Measurements from ENCODE around the gene GNPTG. TPM values are rescaled to one million over a fixed set of nuclear protein-coding genes. Genes with fewer than 3 reads are reported as not detected.

Gene GNPTG
- total RNA-seq, 2 experiments from 2014 or later, result 19.0 to 19.1 TPM

DNA sequence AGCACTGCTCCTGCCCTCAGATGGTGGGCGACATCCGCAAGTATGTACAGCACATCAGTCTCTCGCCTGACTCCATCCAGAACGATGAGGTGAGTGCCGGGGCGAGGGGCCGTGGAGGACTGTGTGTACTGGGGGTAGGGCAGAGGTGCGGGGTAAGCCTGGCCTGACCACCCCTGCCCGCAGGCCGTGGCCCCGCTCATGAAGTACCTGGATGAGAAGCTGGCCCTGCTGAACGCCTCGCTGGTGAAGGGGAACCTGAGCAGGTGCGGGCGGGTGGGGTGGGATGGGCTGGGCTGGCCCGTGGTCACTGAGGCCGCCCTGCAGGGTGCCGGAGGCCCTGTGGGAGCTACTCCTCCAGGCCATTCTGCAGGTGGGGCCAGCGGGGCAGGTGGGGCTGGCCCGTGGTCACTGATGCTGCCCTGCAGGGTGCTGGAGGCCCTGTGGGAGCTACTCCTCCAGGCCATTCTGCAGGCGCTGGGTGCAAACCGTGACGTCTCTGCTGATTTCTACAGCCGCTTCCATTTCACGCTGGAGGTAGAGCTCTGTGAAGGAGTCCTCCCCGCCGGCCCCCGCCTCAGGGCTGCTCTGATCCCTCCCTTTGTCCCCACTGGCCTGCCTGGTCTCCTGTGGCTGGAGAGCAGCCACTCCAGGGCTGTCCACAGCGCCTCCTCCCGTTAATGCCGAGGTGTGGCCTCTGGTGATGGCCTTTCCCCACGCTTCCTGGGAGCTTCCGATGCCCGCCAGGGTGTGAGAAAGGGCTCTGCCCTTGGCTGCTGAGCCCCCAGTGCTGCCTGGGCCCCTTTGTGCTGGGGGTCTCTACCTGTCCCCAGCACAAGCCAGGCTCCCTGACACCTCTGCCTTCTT, 5.1 kb upstream of the GNPTG start:
- H3K27me3 Mint-ChIP-seq, result no peaks in the 10 kb centered on the region
- peaks cover 2% of the 10 kb centered on the region for H3K36me3 Mint-ChIP-seq
- H3K27ac Mint-ChIP-seq, result no peak overlapping the region
- H3K9me3 Mint-ChIP-seq, result no peaks in the 10 kb centered on the region
- ChIA-PET CTCF (interaction anchor here (0.6 to 1.3 kb wide), 2 partner anchors 17 to 78 kb away, joined by 4 read pairs; no protein-coding TSS in a partner anchor), POLR2A (interaction anchor here (1.3 kb wide), 1 partner anchor 12 kb away, joined by 4 read pairs; no protein-coding TSS in a partner anchor)
- DNase-seq, result no peak
- intact Hi-C loops (cut with micrococcal nuclease), result no loop called here
- H3K4me3 Mint-ChIP-seq, result no peak overlapping the region
- H3K4me1 Mint-ChIP-seq (ENCODE audit: low read depth), result peaks cover 28% of the 10 kb centered on the region

DNA sequence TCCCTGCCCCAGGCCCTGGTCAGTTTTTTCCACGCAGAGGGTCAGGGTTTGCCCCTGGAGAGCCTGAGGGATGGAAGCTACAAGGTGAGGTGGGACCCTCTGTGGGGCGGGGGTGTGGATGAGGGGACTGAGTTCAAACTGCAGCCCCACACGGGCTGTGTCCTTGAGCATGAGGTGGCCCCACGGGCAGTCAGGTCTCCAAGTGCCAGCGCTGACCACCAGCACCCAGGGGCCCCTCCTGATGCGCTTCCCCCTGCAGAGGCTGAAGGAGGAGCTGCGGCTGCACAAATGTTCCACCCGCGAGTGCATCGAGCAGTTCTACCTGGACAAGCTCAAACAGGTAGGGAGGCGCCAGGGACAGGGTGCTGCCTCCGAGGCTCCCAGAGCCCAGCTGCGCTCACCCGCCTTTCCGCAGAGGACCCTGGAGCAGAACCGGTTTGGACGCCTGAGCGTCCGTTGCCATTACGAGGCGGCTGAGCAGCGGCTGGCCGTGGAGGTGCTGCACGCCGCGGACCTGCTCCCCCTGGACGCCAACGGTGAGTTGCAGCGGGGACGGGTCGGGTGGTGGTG, 4.4 kb upstream of the GNPTG start:
- no peak for DNase-seq
- intact Hi-C loops (cut with micrococcal nuclease), result no loop called here
- Mint-ChIP-seq H3K27me3 (no peaks in the 10 kb centered on the region), H3K27ac (no peak overlapping the region), H3K36me3 (peaks cover 2% of the 10 kb centered on the region), H3K4me3 (no peak overlapping the region), H3K4me1 (ENCODE audit: low read depth) (peaks cover 26% of the 10 kb centered on the region), H3K9me3 (no peaks in the 10 kb centered on the region)
- ChIA-PET POLR2A (no interaction called here), CTCF (interaction anchor here (1.3 kb wide), 1 partner anchor 16 kb away, joined by 4 read pairs; no protein-coding TSS in a partner anchor)

DNA sequence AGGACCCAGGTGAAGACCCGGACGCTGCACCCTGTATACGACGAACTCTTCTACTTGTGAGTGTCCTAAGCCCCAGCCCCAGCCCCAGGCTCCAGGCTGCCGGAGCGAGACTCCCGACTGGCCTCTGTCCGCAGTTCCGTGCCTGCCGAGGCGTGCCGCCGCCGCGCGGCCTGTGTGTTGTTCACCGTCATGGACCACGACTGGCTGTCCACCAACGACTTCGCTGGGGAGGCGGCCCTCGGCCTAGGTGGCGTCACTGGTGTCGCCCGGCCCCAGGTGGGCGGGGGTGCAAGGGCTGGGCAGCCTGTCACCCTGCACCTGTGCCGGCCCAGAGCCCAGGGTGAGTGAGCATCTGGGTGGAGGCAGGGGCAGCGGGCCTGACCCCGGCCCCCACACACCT, 3.8 kb upstream of the GNPTG start:
- no peak for DNase-seq
- no peak overlapping the region for H3K27ac Mint-ChIP-seq
- H3K27me3 Mint-ChIP-seq, result no peaks in the 10 kb centered on the region
- H3K36me3 Mint-ChIP-seq, result peaks cover 2% of the 10 kb centered on the region
- intact Hi-C loops (cut with micrococcal nuclease), result no loop called here
- no peaks in the 10 kb centered on the region for H3K9me3 Mint-ChIP-seq
- H3K4me3 Mint-ChIP-seq, result no peak overlapping the region
- ChIA-PET CTCF (no interaction called here), POLR2A (no interaction called here)
- peaks cover 23% of the 10 kb centered on the region for H3K4me1 Mint-ChIP-seq (ENCODE audit: low read depth)

DNA sequence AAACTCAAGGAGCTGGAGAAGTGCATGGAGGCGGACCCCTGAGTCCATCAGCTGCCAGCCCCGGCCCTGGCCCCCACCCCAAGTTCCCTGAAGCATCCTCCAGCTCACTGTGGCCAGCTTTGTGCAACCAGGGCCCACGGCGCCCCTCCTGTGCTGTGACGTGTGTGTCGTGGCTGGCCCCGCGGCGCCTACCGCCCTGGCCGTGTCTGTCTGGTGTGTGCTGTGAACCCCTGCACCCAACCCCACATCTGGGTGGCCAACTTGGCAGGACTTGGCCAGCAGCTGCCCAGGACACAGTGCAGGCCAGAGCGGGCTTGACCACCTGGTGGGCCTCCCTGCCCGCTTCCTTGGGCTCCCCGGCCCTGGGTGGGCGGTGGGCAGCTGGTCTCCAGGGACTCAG, 3.3 kb upstream of the GNPTG start:
- Mint-ChIP-seq H3K4me1 (ENCODE audit: low read depth) (peaks cover 23% of the 10 kb centered on the region), H3K27ac (no peak overlapping the region), H3K4me3 (no peak overlapping the region), H3K36me3 (peaks cover 2% of the 10 kb centered on the region), H3K9me3 (no peaks in the 10 kb centered on the region), H3K27me3 (no peaks in the 10 kb centered on the region)
- DNase-seq, result no peak
- ChIA-PET POLR2A (no interaction called here), CTCF (interaction anchor here (0.6 kb wide), 1 partner anchor 18 kb away, joined by 4 read pairs; no protein-coding TSS in a partner anchor)
- intact Hi-C loops (cut with micrococcal nuclease), result no loop called here

DNA sequence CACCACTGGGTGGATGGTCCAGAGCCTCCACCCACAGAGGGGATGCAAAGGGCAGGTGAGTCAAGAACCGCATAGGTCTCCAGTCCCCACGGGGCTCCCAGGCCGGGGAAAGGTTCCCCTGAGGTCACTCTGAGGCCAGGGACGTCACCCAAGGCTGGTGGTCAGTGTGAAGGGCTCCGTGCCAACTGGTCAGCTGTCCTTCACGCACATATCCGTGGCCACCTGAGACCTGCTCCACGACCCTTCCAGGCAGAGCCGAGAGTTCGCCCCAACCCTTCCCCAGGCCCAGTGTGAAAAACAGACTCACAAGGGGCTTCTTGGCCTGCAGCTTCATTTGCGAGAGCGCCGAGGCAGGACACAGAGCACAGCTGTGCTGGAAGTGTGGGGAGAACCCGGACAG, 2.8 kb upstream of the GNPTG start:
- Mint-ChIP-seq H3K27me3 (no peaks in the 10 kb centered on the region), H3K27ac (no peak overlapping the region), H3K4me3 (no peak overlapping the region), H3K4me1 (ENCODE audit: low read depth) (peaks cover 23% of the 10 kb centered on the region), H3K36me3 (peaks cover 2% of the 10 kb centered on the region), H3K9me3 (no peaks in the 10 kb centered on the region)
- POLR2A ChIA-PET, result no interaction called here
- CTCF ChIA-PET, result interaction anchor here (0.6 to 1.3 kb wide), 3 partner anchors 14 to 18 kb away, joined by 3 to 7 read pairs (median 4); no protein-coding TSS in a partner anchor
- intact Hi-C loops (cut with micrococcal nuclease), result no loop called here
- no peak for DNase-seq

DNA sequence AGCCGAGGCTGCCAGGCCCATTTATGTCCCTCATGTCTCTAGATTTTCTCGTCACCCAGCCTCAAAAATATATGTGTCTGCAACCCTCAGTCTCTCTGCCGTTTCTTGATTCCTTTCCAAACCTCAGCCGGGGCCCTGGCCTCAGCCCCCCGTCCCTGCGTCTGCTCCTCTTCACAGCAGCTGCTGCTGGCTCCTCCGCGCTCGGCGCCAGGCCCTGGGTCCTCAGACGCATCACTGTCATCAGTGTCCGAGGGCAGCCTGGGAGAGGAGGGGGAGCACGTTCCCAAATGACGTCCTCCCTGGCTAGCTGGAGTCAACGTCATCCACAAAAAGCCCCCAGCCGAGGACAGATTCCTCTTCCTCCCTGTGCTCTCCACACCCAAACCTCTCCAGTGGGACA, 2.4 kb upstream of the GNPTG start:
- ChIA-PET CTCF (interaction anchor here (1.3 kb wide), 2 partner anchors 14 kb away, joined by 3 to 7 read pairs; no protein-coding TSS in a partner anchor), POLR2A (no interaction called here)
- Mint-ChIP-seq H3K4me1 (ENCODE audit: low read depth) (peaks cover 23% of the 10 kb centered on the region), H3K4me3 (no peak overlapping the region), H3K9me3 (no peaks in the 10 kb centered on the region), H3K27me3 (no peaks in the 10 kb centered on the region), H3K36me3 (peaks cover 2% of the 10 kb centered on the region), H3K27ac (no peak overlapping the region)
- DNase-seq, result no peak
- intact Hi-C loops (cut with micrococcal nuclease), result no loop called here

DNA sequence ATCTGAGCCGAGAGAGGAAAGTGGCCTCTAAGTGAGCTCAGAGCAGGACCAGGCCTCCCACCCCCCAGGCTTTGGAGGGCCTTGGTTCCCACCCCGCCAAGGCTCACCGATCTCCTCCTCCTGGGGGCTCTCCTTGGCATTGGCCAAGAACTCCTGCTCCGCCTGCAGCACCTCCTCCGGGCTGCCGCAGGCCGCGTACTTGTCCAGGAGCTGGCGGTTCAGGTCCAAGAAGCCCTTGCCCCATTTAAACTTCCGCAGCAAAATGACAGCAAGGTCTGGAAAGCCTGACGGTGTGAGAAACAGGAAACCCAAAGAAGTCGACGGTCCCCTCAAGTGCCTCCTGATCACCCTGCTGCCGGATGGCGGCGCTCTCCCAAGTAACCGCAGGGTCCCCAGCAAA, 1.8 kb upstream of the GNPTG start:
- POLR2A ChIA-PET, result no interaction called here
- peaks cover 2% of the 10 kb centered on the region for H3K36me3 Mint-ChIP-seq

DNA sequence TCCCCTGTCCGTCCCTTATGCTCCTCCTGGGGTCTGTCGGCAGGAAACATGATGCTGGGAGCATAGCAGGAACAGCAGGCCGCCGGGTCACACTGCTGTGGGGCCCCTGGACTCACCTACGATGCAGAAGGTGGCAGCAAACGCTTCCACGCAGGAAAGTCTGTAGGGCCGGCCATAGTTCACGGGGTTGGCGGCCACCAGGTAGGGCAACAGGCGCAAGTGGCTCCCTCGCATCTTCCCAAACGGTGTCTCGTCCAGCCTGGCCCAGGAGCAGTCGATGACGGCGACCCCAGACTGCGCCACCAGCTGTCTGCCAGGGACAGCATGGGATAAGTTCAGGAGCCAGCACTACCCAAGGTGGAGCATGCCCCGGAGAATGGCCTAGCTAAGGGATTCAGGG, 1.0 kb upstream of the GNPTG start:
- DNase-seq, result no peak
- CTCF ChIA-PET, result interaction anchor here (1.1 kb wide), 1 partner anchor 13 kb away, joined by 3 read pairs; no protein-coding TSS in a partner anchor
- intact Hi-C loops (cut with micrococcal nuclease), result no loop called here
- H3K36me3 Mint-ChIP-seq, result peaks cover 2% of the 10 kb centered on the region
- peak overlapping the region; percentile 83 for H3K4me3 Mint-ChIP-seq
- peak overlapping the region; percentile 33 for H3K27ac Mint-ChIP-seq
- H3K9me3 Mint-ChIP-seq, result no peaks in the 10 kb centered on the region
- no peaks in the 10 kb centered on the region for H3K27me3 Mint-ChIP-seq
- peaks cover 31% of the 10 kb centered on the region for H3K4me1 Mint-ChIP-seq (ENCODE audit: low read depth)
- POLR2A ChIA-PET, result interaction anchor here (0.5 to 1.1 kb wide), 2 partner anchors 41 to 143 kb away, joined by 3 read pairs; partner anchors contain the start of genes TELO2 and UBE2I

More for the DNA sequence above, 1.8 kb upstream of the GNPTG start:
- no peak for DNase-seq
- Mint-ChIP-seq H3K9me3 (no peaks in the 10 kb centered on the region), H3K4me3 (peak overlapping the region; percentile 83), H3K27ac (no peak overlapping the region), H3K27me3 (no peaks in the 10 kb centered on the region), H3K4me1 (ENCODE audit: low read depth) (peaks cover 26% of the 10 kb centered on the region)
- intact Hi-C loops (cut with micrococcal nuclease), result no loop called here
- CTCF ChIA-PET, result interaction anchor here (0.5 to 1.3 kb wide), 3 partner anchors 14 to 293 kb away, joined by 3 to 7 read pairs (median 3); no protein-coding TSS in a partner anchor

DNA sequence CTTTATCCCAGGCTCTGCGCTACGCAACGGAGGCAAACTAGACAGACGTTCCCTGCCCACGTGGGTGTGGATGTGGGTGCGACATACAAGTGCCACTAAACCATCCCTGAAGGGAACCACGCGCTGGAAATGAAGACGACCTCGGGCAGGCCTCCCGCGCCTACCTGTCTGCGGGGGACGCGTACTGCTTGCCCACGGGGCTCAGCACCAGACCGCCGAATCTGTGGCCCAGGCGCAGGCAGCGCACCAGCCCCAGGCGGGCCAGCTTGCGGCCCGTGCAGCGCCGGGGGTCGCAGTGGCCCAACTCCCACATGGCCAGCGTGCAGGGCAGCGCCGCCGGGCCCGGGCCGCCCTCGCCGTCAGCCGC, 533 bp upstream of the GNPTG start:
- peak overlapping the region; percentile 83 for H3K4me3 Mint-ChIP-seq
- peak; percentile 40 for DNase-seq
- H3K36me3 Mint-ChIP-seq, result peaks cover 2% of the 10 kb centered on the region
- H3K4me1 Mint-ChIP-seq (ENCODE audit: low read depth), result peaks cover 31% of the 10 kb centered on the region
- POLR2A ChIA-PET, result interaction anchor here (0.5 to 1.1 kb wide), 2 partner anchors 42 to 142 kb away, joined by 3 read pairs; partner anchors contain the start of genes TELO2 and UBE2I
- H3K9me3 Mint-ChIP-seq, result no peaks in the 10 kb centered on the region
- intact Hi-C loops (cut with micrococcal nuclease), result no loop called here
- CTCF ChIA-PET, result interaction anchor here (1.1 kb wide), 1 partner anchor 12 kb away, joined by 3 read pairs; no protein-coding TSS in a partner anchor
- no peaks in the 10 kb centered on the region for H3K27me3 Mint-ChIP-seq
- H3K27ac Mint-ChIP-seq, result peak overlapping the region; percentile 79

DNA sequence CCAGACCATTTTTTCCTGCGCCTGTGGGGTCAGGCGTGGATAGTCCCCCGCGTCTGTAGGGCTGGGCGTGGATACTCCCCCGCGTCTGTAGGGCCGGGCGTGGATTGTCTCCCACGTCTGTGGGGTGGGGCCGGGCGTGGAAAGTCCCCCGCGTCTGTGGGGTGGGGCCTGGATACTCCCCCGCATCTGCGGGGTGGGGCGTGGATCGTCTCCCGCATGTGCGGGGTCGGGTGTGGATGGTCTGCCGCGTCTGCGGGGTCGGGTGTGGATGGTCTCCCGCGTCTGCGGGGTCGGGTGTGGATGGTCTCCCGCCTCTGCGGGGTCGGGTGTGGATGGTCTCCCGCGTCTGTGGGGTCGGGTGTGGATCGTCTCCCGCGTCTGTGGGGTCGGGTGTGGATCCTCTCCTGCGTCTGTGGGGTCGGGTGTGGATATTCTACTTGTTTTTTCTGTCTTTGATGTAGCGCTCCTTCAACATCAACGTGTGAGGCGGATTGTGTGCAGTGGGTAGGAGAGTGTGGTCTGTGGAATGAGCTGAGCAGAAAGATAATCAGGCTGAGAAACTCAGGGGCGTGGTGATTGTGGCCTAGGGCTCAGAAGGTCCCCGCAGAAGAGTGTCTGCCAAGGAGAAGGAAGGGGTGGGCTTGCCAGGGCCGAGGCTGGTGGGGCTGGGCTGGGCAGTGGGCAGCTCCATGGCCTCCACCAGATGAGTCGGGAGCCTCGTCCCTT, 3.2 kb downstream of the GNPTG start:
- POLR2A ChIA-PET, result no interaction called here
- intact Hi-C loops (cut with micrococcal nuclease), result no loop called here
- peaks cover 31% of the 10 kb centered on the region for H3K4me1 Mint-ChIP-seq (ENCODE audit: low read depth)
- H3K4me3 Mint-ChIP-seq, result no peak overlapping the region
- H3K27me3 Mint-ChIP-seq, result no peaks in the 10 kb centered on the region
- CTCF ChIA-PET, result no interaction called here
- H3K9me3 Mint-ChIP-seq, result no peaks in the 10 kb centered on the region
- DNase-seq, result no peak
- no peak overlapping the region for H3K27ac Mint-ChIP-seq
- H3K36me3 Mint-ChIP-seq, result peaks cover 2% of the 10 kb centered on the region

DNA sequence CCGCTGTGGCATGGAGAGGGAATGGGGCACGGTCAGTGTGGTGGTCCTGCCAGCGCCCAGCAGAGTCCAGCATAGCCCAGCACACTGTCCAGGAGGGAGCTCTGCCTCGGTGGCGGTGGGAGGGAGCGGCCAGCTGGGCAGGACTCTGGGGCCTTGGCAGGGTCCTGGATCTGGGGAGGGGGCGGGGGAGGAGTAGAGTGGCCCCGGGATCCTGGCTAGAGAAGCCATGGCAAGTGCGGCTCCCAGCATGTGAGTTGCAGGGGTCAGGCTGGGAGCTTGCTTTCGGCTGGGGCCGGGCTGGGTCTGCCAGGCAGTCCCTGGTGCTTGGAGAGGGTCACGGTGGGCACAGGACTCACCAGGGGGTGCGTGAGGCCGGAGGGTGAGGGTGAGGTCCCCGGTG, 3.9 kb downstream of the GNPTG start:
- H3K4me1 Mint-ChIP-seq (ENCODE audit: low read depth), result peaks cover 24% of the 10 kb centered on the region
- H3K9me3 Mint-ChIP-seq, result no peaks in the 10 kb centered on the region
- ChIA-PET CTCF (no interaction called here), POLR2A (no interaction called here)
- no peak overlapping the region for H3K4me3 Mint-ChIP-seq
- no peaks in the 10 kb centered on the region for H3K27me3 Mint-ChIP-seq
- H3K27ac Mint-ChIP-seq, result no peak overlapping the region
- H3K36me3 Mint-ChIP-seq, result peaks cover 2% of the 10 kb centered on the region
- no peak for DNase-seq
- intact Hi-C loops (cut with micrococcal nuclease), result no loop called here

Data from activated CD4-positive, alpha-beta memory T cell treated with anti-CD3 and anti-CD28 coated beads for 36 hours (primary cell).